H1 (cell line): ENCODE data around the gene FN3KRP.

Source experiments
- BACH1 ChIP-seq: IDR thresholded peaks from 2 replicates; pipeline ENCODE4 v1.6.1; 2012; ENCODE audit warnings: low read length, improper control_type of control experiment
- CTCF ChIP-seq, 3 experiments: IDR thresholded peaks; 1 replicate in 2 of 3; 2 replicates in 1 of 3; pipeline versions ENCODE4 v1.5.1 to v1.6.1; 2011; ENCODE audit warnings: low read length in 3 of 3, mild to moderate bottlenecking in 3 of 3, inconsistent platforms in 2 of 3, low read depth in 1 of 3, moderate library complexity in 1 of 3; ENCODE audit not compliant: insufficient read depth in 1 of 3; ENCODE audit errors: control extremely low read depth in 1 of 3
- EP300 ChIP-seq, 2 experiments: IDR thresholded peaks; 1 replicate in 1 of 2; 2 replicates in 1 of 2; pipeline ENCODE4 v1.6.1; 2011 to 2012; ENCODE audit warnings: low read depth in 2 of 2, low read length in 2 of 2, mild to moderate bottlenecking in 2 of 2, borderline replicate concordance in 1 of 2, inconsistent platforms in 1 of 2, moderate library complexity in 1 of 2
- EZH2 ChIP-seq: fragments of 200-600 bp; sonication (generic); IDR thresholded peaks from 2 replicates; pipeline ENCODE4 v1.7.1; 2012; ENCODE audit warnings: low read depth, mild to moderate bottlenecking, moderate library complexity, low read length, inconsistent platforms; ENCODE audit not compliant: severe bottlenecking
- POLR2AphosphoS5 ChIP-seq: IDR thresholded peaks from 2 replicates; pipeline ENCODE4 v1.6.1; 2011; ENCODE audit warnings: low read depth, low read length

- TF ChIP-seq EZH2, result no peak
- TF ChIP-seq BACH1, result no peak
- TF ChIP-seq CTCF (IDR thresholded peaks at IDR 0.05; ENCODE audit: control extremely low read depth in 1 of 3, insufficient read depth in 1 of 3, low read depth in 1 of 3, low read length in 3 of 3), result no peak
- no peak for TF ChIP-seq POLR2AphosphoS5
- no peak for TF ChIP-seq EP300 (IDR thresholded peaks at IDR 0.05; ENCODE audit: borderline replicate concordance in 1 of 2, low read depth in 2 of 2, low read length in 2 of 2)
Observed at GRCh38 chr17:82752371-82753200, 36.1 kb downstream of the FN3KRP start.
